CD4-positive, CD25-positive, alpha-beta regulatory T cell (primary cell): ENCODE measurements around the gene H2BW2. TPM values are rescaled to one million over a fixed set of nuclear protein-coding genes. Genes with fewer than 3 reads are reported as not detected.
"Not testable (repeated sequence)": the region's sequence is repeated elsewhere in the genome, so short reads cannot be mapped to it uniquely, and the experiment has no call there.

Source experiments
- ATAC-seq, 2 donors: fragments of 150-1000 bp; cut with Tn5 transposase; one replicate each; pipeline ENCODE4 v1.10.0; 2021; ENCODE audit warnings: low read depth in 2 of 2, moderate number of reproducible peaks in 2 of 2, moderate library complexity in 1 of 2
- DNase-seq, 3 donors: peaks; one replicate each; pipeline versions ENCODE4 v3.0.0 to v3.0.0-alpha.2; 2012 to 2022; ENCODE audit warnings: mixed read lengths in 1 of 3
- H3K27ac ChIP-seq: one replicate; pipeline ENCODE4 v1.7.0; 2013; ENCODE audit warnings: mild to moderate bottlenecking, low read length; ENCODE audit not compliant: insufficient read depth, poor library complexity, severe bottlenecking
- H3K27me3 ChIP-seq: one replicate; pipeline ENCODE4 v1.7.0; 2013; ENCODE audit warnings: low read length; ENCODE audit not compliant: control insufficient read depth, insufficient read depth
- H3K36me3 ChIP-seq: one replicate; pipeline ENCODE4 v1.7.0; 2013; ENCODE audit warnings: mild to moderate bottlenecking, low read length, moderate library complexity; ENCODE audit not compliant: control insufficient read depth, insufficient read depth
- H3K4me1 ChIP-seq: 2 replicates; pipeline ENCODE4 v1.7.0; 2013; ENCODE audit warnings: mild to moderate bottlenecking, low read length; ENCODE audit not compliant: insufficient read depth, control insufficient read depth, poor library complexity, severe bottlenecking
- H3K4me3 ChIP-seq: one replicate; pipeline ENCODE4 v1.7.0; 2013; ENCODE audit warnings: low read depth, mild to moderate bottlenecking, low read length, moderate library complexity
- H3K9me3 ChIP-seq, 2 experiments: 1 replicate in 1 of 2; 2 replicates in 1 of 2; pipeline ENCODE4 v1.7.0; 2013; ENCODE audit warnings: low read length in 2 of 2, mild to moderate bottlenecking in 1 of 2, moderate library complexity in 1 of 2; ENCODE audit not compliant: control insufficient read depth in 2 of 2
- H3K27ac Mint-ChIP-seq, 3 donors: one replicate each; pipeline ENCODE4 v1.8.0; 2020 to 2022; ENCODE audit warnings: mild to moderate bottlenecking in 3 of 3, mixed read lengths in 3 of 3, moderate library complexity in 2 of 3
- H3K27me3 Mint-ChIP-seq: one replicate; pipeline ENCODE4 v1.8.0; 2022; ENCODE audit warnings: mild to moderate bottlenecking, mixed read lengths
- H3K36me3 Mint-ChIP-seq: one replicate; pipeline ENCODE4 v1.8.0; 2020; ENCODE audit warnings: mixed read lengths
- H3K4me1 Mint-ChIP-seq, 4 donors: one replicate each; pipeline ENCODE4 v1.8.0; 2020 to 2022; ENCODE audit warnings: mixed read lengths in 4 of 4, mild to moderate bottlenecking in 1 of 4
- H3K4me3 Mint-ChIP-seq, 4 donors: one replicate each; pipeline ENCODE4 v1.8.0; 2020 to 2022; ENCODE audit warnings: mild to moderate bottlenecking in 4 of 4, mixed read lengths in 4 of 4, moderate library complexity in 3 of 4
- H3K9me3 Mint-ChIP-seq, 7 donors: one replicate each; pipeline ENCODE4 v1.8.0; 2020 to 2022; ENCODE audit warnings: mixed read lengths in 7 of 7, mild to moderate bottlenecking in 3 of 7, moderate library complexity in 2 of 7
- polyA plus RNA-seq, 4 donors: library from polyadenylated mRNA; unstranded; fragments of 300-500 nt; fragmentation: Illumina TruSeq; gene quantifications; one replicate each; pipeline ENCODE4 v1.2.3, GENCODE V29; 2021
- total RNA-seq: library from RNA; stranded (reverse); gene quantifications from one replicate; pipeline ENCODE4 v1.2.3, GENCODE V29; 2022

H2BW2 gene
- total RNA-seq (not detected), polyA plus RNA-seq (not detected)

- Histone ChIP-seq H3K36me3 (no peaks in the 10 kb centered on the region), H3K27me3 (no peaks in the 10 kb centered on the region), H3K4me3 (no peak within 1 kb of the TSS), H3K9me3 (no peaks in the 10 kb centered on the region), H3K4me1 (no peaks in the 10 kb centered on the region), H3K27ac (no peak within 1 kb of the TSS)
- Mint-ChIP-seq H3K27ac (no peak within 1 kb of the TSS), H3K4me1 (no peaks in the 10 kb centered on the region), H3K27me3 (no peaks in the 10 kb centered on the region), H3K4me3 (no peak within 1 kb of the TSS), H3K9me3 (peaks cover 0 to 5% (median 0%) of the 10 kb centered on the region in 7 donors), H3K36me3 (no peaks in the 10 kb centered on the region)
- no peak for DNase-seq
- ATAC-seq: no peak
Observed at GRCh38 chrX:104039689-104040505, at the start of gene H2BW2. H2BW2 (plus strand) TSS chrX:104039956; CDS start chrX:104039995, 39 bp downstream.

- H3K4me1 Mint-ChIP-seq: no peaks in the 10 kb centered on the region
- H3K27me3 Mint-ChIP-seq: peaks cover 4% of the 10 kb centered on the region
- Histone ChIP-seq H3K4me1 (no peaks in the 10 kb centered on the region), H3K27ac (no peak overlapping the region), H3K27me3 (peaks cover 2% of the 10 kb centered on the region), H3K9me3 (no peaks in the 10 kb centered on the region), H3K36me3 (no peaks in the 10 kb centered on the region), H3K4me3 (no peak overlapping the region)
- H3K9me3 Mint-ChIP-seq: no peaks in the 10 kb centered on the region
- DNase-seq: no peak
- no peak overlapping the region for H3K27ac Mint-ChIP-seq
- H3K36me3 Mint-ChIP-seq: no peaks in the 10 kb centered on the region
- ATAC-seq: no peak
- H3K4me3 Mint-ChIP-seq: no peak overlapping the region
Observed at GRCh38 chrX:103999234-103999633, 40.5 kb upstream of the H2BW2 start.

- H3K36me3 Mint-ChIP-seq: no peaks in the 10 kb centered on the region
Observed at GRCh38 chrX:104008831-104009230, 30.9 kb upstream of the H2BW2 start.

DNA sequence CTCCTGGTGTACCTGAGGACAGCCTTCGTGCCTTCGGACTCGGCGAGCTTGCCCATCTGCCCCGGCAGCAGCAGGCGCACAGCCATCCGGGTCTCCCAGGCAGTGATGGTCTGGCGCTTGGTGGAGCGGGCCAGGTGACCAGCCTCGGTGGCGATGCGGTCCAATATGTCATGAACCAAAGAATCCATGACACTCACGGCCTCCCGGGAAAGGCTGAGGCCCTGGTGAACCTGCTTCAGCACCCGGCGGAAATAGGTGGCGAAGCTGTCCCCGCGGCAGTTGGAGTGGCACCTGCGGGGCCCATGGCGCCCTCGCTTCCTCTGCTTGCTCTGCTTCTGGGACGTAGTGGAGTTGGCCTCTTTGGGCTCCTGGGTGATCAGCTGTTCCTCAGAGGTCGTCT is 26.6 kb upstream of the H2BW2 start:
- DNase-seq: no peak
- H3K27ac Mint-ChIP-seq: no peak overlapping the region
- Histone ChIP-seq H3K36me3 (no peaks in the 10 kb centered on the region), H3K9me3 (no peaks in the 10 kb centered on the region), H3K4me3 (no peak overlapping the region), H3K4me1 (no peaks in the 10 kb centered on the region), H3K27me3 (no peaks in the 10 kb centered on the region), H3K27ac (no peak overlapping the region)
- no peaks in the 10 kb centered on the region for H3K27me3 Mint-ChIP-seq
- no peaks in the 10 kb centered on the region for H3K4me1 Mint-ChIP-seq
- H3K4me3 Mint-ChIP-seq: no peak overlapping the region
- H3K9me3 Mint-ChIP-seq: no peaks in the 10 kb centered on the region
- no peak for ATAC-seq
- H3K36me3 Mint-ChIP-seq: no peaks in the 10 kb centered on the region

More at GRCh38 chrX:104008831-104009230, 30.9 kb upstream of the H2BW2 start:
- Histone ChIP-seq H3K4me3 (no peak overlapping the region), H3K9me3 (no peaks in the 10 kb centered on the region), H3K4me1 (no peaks in the 10 kb centered on the region), H3K27me3 (no peaks in the 10 kb centered on the region), H3K36me3 (no peaks in the 10 kb centered on the region), H3K27ac (no peak overlapping the region)
- Mint-ChIP-seq H3K4me3 (no peak overlapping the region), H3K9me3 (peaks cover 0 to 2% (median 0%) of the 10 kb centered on the region in 7 donors), H3K27ac (no peak overlapping the region), H3K27me3 (no peaks in the 10 kb centered on the region), H3K4me1 (no peaks in the 10 kb centered on the region)
- ATAC-seq (no peak), DNase-seq (no peak)

- Mint-ChIP-seq H3K4me3 (peak within 1 kb of the TSS in 1 of 4 donors; percentile 32), H3K4me1 (no peaks in the 10 kb centered on the region), H3K27ac (no peak within 1 kb of the TSS), H3K27me3 (no peaks in the 10 kb centered on the region), H3K36me3 (no peaks in the 10 kb centered on the region), H3K9me3 (no peaks in the 10 kb centered on the region)
- ATAC-seq (no peak), DNase-seq (no peak)
- Histone ChIP-seq H3K9me3 (no peaks in the 10 kb centered on the region), H3K4me3 (no peak within 1 kb of the TSS), H3K36me3 (no peaks in the 10 kb centered on the region), H3K27ac (no peak within 1 kb of the TSS), H3K4me1 (no peaks in the 10 kb centered on the region), H3K27me3 (no peaks in the 10 kb centered on the region)
Observed at GRCh38 chrX:104013606-104014005, 26.1 kb upstream of the H2BW2 start, which contains the start of gene H2BW1. H2BW1 (minus strand) TSS chrX:104013708; CDS start chrX:104013576, 132 bp downstream.

- not testable (repeated sequence) for H3K9me3 ChIP-seq, H3K27me3 ChIP-seq, H3K36me3 ChIP-seq, H3K4me3 Mint-ChIP-seq, H3K9me3 Mint-ChIP-seq, H3K27me3 Mint-ChIP-seq, H3K27ac ChIP-seq, H3K4me3 ChIP-seq, H3K27ac Mint-ChIP-seq, DNase-seq, H3K4me1 Mint-ChIP-seq, H3K36me3 Mint-ChIP-seq, H3K4me1 ChIP-seq, ATAC-seq
Observed at GRCh38 chrX:104015576-104015975, 24.2 kb upstream of the H2BW2 start.

- H3K27ac ChIP-seq: no peak overlapping the region
- Mint-ChIP-seq H3K9me3 (no peaks in the 10 kb centered on the region), H3K27ac (no peak overlapping the region), H3K4me1 (no peaks in the 10 kb centered on the region), H3K27me3 (no peaks in the 10 kb centered on the region), H3K36me3 (no peaks in the 10 kb centered on the region), H3K4me3 (no peak overlapping the region)
- ATAC-seq (no peak), DNase-seq (no peak)
- no peaks in the 10 kb centered on the region for H3K36me3 ChIP-seq
- no peaks in the 10 kb centered on the region for H3K4me1 ChIP-seq
- H3K27me3 ChIP-seq: no peaks in the 10 kb centered on the region
- no peaks in the 10 kb centered on the region for H3K9me3 ChIP-seq
- H3K4me3 ChIP-seq: no peak overlapping the region
Observed at GRCh38 chrX:104018126-104018525, 21.6 kb upstream of the H2BW2 start.

DNA sequence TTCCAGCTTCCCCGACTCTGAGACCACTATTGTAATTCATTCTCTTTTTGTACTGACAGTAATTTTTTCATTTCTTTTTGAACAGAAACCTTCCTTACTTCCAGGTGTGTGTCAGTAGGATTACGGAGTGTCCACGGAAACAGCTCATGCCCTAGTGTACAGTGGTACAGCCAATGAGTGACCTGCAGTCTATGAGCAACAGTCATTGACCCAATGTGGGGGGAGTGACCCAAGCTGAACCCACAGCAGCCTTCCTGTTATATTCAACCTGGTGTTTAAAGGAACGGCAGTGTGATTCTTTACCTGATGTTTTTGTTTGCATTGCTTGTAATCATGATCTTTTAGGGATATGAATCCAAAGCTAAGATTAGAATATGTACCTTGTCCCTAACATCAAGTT is 1.2 kb downstream of the H2BW2 start:
- no peaks in the 10 kb centered on the region for H3K27me3 Mint-ChIP-seq
- Histone ChIP-seq H3K36me3 (no peaks in the 10 kb centered on the region), H3K4me1 (no peaks in the 10 kb centered on the region), H3K27me3 (no peaks in the 10 kb centered on the region), H3K9me3 (no peaks in the 10 kb centered on the region), H3K4me3 (no peak overlapping the region), H3K27ac (no peak overlapping the region)
- DNase-seq: no peak
- H3K36me3 Mint-ChIP-seq: no peaks in the 10 kb centered on the region
- H3K4me3 Mint-ChIP-seq: no peak overlapping the region
- no peaks in the 10 kb centered on the region for H3K4me1 Mint-ChIP-seq
- peaks cover 0 to 5% (median 0%) of the 10 kb centered on the region in 7 donors for H3K9me3 Mint-ChIP-seq
- H3K27ac Mint-ChIP-seq: no peak overlapping the region
- no peak for ATAC-seq
